Activated T-helper 2 cell treated with anti-CD3 and anti-CD28 coated beads, Interferon-gamma antibody, Interleukin-2, Interleukin-4, amounts not matched to agents 10 μg/mL and 5 μg/mL and 100 μg/mL, durations not matched to agents 14 hours and 24 hours and 36 hours (primary cell): Measurements from ENCODE around the gene JPH2. TPM values are rescaled to one million over a fixed set of nuclear protein-coding genes. Genes with fewer than 3 reads are reported as not detected.

Experiments
- DNase-seq: peaks from one replicate; pipeline ENCODE4 v3.0.0; 2021; ENCODE audit warnings: low spot score
- H3K27ac Mint-ChIP-seq: one replicate; pipeline ENCODE4 v1.8.0; 2021; ENCODE audit warnings: mixed read lengths
- H3K27me3 Mint-ChIP-seq: one replicate; pipeline ENCODE4 v1.8.0; 2021; ENCODE audit warnings: low read depth, mixed read lengths
- H3K36me3 Mint-ChIP-seq: one replicate; pipeline ENCODE4 v1.8.0; 2021; ENCODE audit warnings: low read depth, mixed read lengths
- H3K4me1 Mint-ChIP-seq: one replicate; pipeline ENCODE4 v1.8.0; 2021; ENCODE audit warnings: low read depth, mixed read lengths
- H3K4me3 Mint-ChIP-seq: one replicate; pipeline ENCODE4 v1.8.0; 2021; ENCODE audit warnings: low read depth, mild to moderate bottlenecking, moderate library complexity, mixed read lengths
- H3K9me3 Mint-ChIP-seq: one replicate; pipeline ENCODE4 v1.8.0; 2021; ENCODE audit warnings: mixed read lengths
- intact Hi-C: fragments of 100-400 bp; cut with micrococcal nuclease; formaldehyde crosslinking; loops from one replicate; pipeline ENCODE4 v1.15.1; 2023
- total RNA-seq: library from RNA; stranded (reverse); gene quantifications from 2 replicates; pipeline ENCODE4 v1.2.3, GENCODE V29; 2022

Gene JPH2
- total RNA-seq, 1 donor from 2014 or later, result not detected

DNA sequence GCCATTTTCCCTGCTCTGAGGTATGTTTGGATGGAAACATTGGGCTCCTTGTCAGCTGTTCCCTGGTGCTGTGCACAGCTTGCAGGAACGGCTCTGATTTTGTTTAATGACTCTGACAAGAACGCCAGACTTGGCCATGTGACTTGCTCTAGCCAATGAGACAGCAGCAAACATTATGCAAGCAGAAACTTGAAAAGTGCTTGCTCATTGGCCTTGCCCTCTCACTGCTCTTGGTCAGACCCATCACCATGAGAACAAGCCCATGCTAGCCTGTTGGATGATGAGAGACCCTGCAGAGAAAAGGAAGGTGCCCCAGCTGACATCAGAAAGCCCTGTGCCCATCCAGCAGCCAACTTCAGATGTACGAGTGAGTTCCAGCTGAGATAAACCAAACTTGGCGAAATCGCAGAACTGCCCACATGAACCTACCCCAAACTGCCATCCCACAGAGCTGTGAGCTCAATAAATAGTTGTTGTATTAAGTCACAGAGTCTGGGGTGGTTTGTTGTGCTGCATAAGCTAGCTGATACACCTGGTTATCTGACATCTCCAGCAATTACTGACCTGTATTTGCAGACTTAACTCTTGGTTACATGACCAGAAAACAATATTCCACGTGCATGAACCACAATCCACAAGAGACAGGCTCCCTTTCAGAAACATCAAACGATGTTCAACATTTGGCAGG is 96.9 kb downstream of the JPH2 start:
- Mint-ChIP-seq H3K27ac (no peak overlapping the region), H3K4me3 (no peak overlapping the region), H3K9me3 (no peaks in the 10 kb centered on the region), H3K27me3 (peaks cover 16% of the 10 kb centered on the region), H3K4me1 (peaks cover 4% of the 10 kb centered on the region), H3K36me3 (no peaks in the 10 kb centered on the region)
- DNase-seq, result no peak
- intact Hi-C loops, result loop anchor here (5.0 kb wide), 2 partner anchors 553 to 643 kb away; no protein-coding TSS in a partner anchor

DNA sequence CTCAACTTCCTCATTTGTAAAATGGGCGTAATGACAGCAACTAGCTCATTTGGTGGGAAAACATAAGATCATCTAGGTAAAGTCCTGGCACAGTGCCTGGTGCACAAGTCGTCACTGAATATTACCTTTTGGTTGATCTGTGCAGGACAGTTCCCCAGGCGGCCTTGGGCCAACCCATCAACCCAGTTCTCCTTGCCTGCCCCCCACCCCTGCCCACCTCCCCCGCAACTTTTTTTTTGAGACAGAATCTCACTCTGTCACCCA is 99.2 kb downstream of the JPH2 start:
- intact Hi-C loops, result no loop called here

DNA sequence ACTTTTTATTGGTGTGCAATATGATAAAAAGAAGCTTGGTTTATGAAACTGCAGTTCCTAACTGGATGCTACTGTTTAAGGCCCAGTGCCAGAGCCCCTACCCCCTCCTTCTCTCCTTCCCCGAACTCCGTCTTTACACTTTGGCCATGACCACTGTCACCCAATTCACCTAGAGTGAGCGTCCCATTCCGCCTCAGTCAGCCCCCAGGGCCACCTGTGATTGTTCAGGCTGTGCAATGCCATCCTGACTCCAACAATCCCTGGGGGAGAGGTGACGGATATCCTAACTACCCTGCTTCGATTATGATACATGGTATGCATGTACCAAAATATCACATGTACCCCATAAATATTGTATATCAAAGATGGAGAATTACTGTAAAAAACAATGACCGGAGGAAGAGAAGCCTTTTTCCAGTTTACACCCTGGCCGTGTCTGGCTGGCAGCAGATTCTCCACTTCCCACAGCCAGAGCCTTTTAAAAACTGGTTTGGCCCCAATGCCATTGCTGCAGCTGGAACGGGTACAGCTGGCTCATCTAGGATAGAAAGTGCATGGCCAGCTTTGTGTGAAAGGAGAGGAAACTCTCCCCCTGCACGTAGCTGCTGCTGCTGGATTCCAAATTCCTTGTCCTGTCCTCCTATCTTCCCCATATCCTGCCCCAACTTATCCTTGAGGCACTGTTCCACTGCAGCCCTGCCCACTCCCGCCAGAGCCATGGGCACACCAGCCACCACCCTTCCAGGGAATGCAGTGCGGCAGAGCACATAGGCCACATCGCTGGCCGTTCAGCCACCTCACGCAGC is 99.7 kb downstream of the JPH2 start:
- peaks cover 3% of the 10 kb centered on the region for H3K4me1 Mint-ChIP-seq
- no peaks in the 10 kb centered on the region for H3K36me3 Mint-ChIP-seq
- H3K27ac Mint-ChIP-seq, result no peak overlapping the region
- peaks cover 7% of the 10 kb centered on the region for H3K27me3 Mint-ChIP-seq
- DNase-seq, result no peak
- no peak overlapping the region for H3K4me3 Mint-ChIP-seq
- H3K9me3 Mint-ChIP-seq, result no peaks in the 10 kb centered on the region
- intact Hi-C loops, result no loop called here

More for the DNA sequence above, 99.2 kb downstream of the JPH2 start:
- H3K9me3 Mint-ChIP-seq, result no peaks in the 10 kb centered on the region
- H3K27ac Mint-ChIP-seq, result no peak overlapping the region
- no peaks in the 10 kb centered on the region for H3K36me3 Mint-ChIP-seq
- peaks cover 3% of the 10 kb centered on the region for H3K4me1 Mint-ChIP-seq
- no peak overlapping the region for H3K4me3 Mint-ChIP-seq
- no peak for DNase-seq
- peaks cover 7% of the 10 kb centered on the region for H3K27me3 Mint-ChIP-seq

DNA sequence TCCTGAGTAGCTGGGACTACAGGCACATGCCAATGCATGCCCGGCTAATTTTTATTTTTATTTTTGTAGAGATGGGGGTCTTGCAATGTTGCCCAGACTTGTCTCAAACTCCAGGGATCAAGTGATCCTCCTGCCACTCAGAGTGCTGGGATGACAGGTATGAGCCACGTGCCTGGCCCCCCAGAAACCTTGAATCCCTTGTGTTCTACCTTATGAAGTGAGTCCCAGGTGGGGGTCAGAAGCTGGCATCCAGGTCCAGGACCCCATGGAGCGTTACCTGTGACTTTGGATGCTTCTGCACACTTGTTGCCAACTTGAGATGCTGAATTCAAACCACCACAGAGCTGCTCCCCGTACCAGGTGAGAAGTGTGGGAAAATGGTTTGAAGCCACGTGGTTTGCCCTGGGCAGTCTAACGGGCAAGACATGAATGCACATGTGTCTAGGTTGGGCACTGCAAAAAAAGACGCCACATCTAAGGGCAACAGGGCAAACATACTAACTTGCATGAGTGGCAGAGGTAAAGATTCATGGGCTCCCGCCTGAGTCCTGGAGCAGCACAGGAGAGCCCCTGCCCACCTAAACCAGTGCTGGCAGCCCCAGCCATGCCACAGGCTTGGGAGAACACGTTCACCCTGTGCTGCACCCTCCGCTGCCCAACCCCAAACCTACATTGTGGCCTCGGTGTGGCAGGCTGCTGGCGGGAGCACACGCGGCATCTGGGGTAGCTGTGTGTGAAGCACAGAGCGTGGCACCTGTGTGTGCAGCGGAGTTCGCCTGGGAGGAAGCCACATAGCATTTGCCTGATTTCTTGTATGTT is 101.2 kb downstream of the JPH2 start:
- Mint-ChIP-seq H3K27ac (no peak overlapping the region), H3K4me3 (no peak overlapping the region), H3K27me3 (peaks cover 7% of the 10 kb centered on the region), H3K4me1 (peaks cover 3% of the 10 kb centered on the region), H3K9me3 (no peaks in the 10 kb centered on the region), H3K36me3 (no peaks in the 10 kb centered on the region)
- intact Hi-C loops, result no loop called here
- no peak for DNase-seq

DNA sequence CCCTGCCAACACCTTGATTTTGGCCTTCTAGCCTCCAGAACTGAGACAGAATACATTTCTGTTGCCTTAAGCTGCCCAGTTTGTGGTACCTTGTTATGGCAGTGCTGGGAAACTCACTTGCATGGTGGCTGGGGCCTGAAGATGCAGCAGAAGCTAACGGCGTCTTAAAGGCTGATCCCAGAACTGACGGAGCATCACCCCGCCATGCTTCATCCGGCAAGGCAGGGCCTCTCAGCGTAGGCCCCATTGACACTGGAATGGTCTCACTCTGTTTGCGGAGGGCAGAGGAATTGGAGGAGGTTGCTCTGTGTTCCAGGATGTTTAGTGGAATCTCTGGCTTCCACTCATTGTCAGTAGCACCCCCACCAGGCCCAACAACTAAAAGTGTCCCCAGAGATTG is 102.1 kb downstream of the JPH2 start:
- DNase-seq, result no peak
- no peaks in the 10 kb centered on the region for H3K36me3 Mint-ChIP-seq
- no peaks in the 10 kb centered on the region for H3K9me3 Mint-ChIP-seq
- no peak overlapping the region for H3K4me3 Mint-ChIP-seq
- intact Hi-C loops, result loop anchor here (5.0 kb wide), 1 partner anchor 243 kb away; no protein-coding TSS in a partner anchor
- H3K27me3 Mint-ChIP-seq, result peaks cover 7% of the 10 kb centered on the region
- peaks cover 11% of the 10 kb centered on the region for H3K4me1 Mint-ChIP-seq
- H3K27ac Mint-ChIP-seq, result no peak overlapping the region

DNA sequence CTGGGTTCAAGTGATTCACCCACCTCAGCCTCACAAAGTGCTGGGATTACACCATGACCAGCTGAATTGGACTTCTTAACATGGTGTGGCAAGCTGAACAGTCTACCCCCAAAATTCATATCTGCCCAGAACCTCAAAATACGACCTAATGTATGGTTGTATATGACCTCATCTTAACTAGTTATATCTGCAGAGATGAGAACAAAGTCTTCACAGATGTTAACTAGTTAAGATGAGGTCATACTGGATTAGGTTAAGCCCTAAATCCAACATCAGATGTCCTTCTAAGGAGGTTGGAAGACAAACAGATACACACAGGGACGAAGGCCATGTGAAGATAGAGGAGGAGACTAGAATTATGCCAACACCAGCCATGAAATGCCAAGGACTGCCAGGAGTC is 102.5 kb downstream of the JPH2 start:
- peaks cover 7% of the 10 kb centered on the region for H3K27me3 Mint-ChIP-seq
- no peak for DNase-seq
- no peak overlapping the region for H3K27ac Mint-ChIP-seq
- H3K4me1 Mint-ChIP-seq, result peaks cover 15% of the 10 kb centered on the region
- intact Hi-C loops, result loop anchor here (5.0 kb wide), 1 partner anchor 242 kb away; no protein-coding TSS in a partner anchor
- H3K4me3 Mint-ChIP-seq, result no peak overlapping the region
- H3K9me3 Mint-ChIP-seq, result no peaks in the 10 kb centered on the region
- H3K36me3 Mint-ChIP-seq, result no peaks in the 10 kb centered on the region

DNA sequence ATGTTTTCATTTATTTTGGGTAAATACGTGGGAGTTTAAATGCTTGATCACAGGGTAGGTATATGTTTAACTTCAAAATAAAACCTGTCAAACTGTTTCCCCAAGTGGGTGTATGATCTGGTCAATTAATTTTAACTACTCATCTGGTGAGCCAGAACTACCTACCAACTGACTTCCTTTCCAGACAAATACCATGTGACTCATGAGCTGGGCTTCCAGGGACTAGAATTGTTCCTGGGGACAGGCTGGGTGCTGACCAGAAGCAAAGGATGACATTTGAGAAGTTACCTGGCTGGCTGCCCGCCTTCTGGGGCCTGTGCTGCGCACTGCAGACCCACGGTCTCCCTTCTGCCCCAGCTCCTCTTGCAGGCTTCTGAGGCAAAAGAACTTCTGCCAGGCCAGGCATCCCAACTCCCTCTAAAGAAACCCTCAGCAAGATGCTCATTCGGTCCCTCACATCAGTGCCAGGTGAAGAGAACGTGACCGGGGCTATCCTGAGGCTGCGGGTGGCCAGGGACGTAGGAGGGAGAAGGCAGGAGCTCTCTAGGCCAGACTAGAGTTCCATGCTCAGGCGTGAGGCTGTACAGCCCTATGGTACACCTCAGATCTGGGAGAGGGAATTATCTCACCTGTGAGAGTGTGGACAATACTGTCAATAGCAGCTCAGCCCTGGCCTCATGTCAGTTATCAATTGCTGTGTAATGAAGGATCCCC is 103.6 kb downstream of the JPH2 start:
- H3K36me3 Mint-ChIP-seq, result no peaks in the 10 kb centered on the region
- peaks cover 19% of the 10 kb centered on the region for H3K4me1 Mint-ChIP-seq
- H3K4me3 Mint-ChIP-seq, result no peak overlapping the region
- H3K27ac Mint-ChIP-seq, result no peak overlapping the region
- intact Hi-C loops, result loop anchor here (5.0 kb wide), 1 partner anchor 241 kb away; no protein-coding TSS in a partner anchor
- peaks cover 9% of the 10 kb centered on the region for H3K27me3 Mint-ChIP-seq
- no peaks in the 10 kb centered on the region for H3K9me3 Mint-ChIP-seq
- DNase-seq, result no peak

DNA sequence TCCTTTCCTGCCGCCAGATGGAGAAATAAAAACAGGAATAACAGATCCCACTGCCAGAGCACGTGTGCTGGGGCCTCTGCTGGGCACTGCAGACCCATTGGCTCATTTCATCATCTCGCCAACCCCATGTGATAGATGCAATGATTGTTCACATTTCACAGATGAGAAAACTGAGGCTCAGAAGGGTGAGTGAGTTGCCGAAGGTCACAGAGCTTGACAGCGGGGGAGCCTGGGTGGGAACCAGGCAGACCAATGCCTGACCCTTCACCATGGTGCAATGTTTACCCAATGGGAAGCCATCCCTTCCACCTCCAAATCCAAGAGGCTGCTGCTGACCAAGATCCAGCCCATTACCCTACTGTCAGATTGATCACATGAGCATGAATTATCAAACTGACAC is 105.1 kb downstream of the JPH2 start:
- H3K4me1 Mint-ChIP-seq, result peaks cover 23% of the 10 kb centered on the region
- no peak overlapping the region for H3K4me3 Mint-ChIP-seq
- no peaks in the 10 kb centered on the region for H3K9me3 Mint-ChIP-seq
- H3K27me3 Mint-ChIP-seq, result peaks cover 7% of the 10 kb centered on the region
- DNase-seq, result no peak
- no peaks in the 10 kb centered on the region for H3K36me3 Mint-ChIP-seq
- intact Hi-C loops, result loop anchor here (5.0 kb wide), 1 partner anchor 240 kb away; no protein-coding TSS in a partner anchor
- no peak overlapping the region for H3K27ac Mint-ChIP-seq

DNA sequence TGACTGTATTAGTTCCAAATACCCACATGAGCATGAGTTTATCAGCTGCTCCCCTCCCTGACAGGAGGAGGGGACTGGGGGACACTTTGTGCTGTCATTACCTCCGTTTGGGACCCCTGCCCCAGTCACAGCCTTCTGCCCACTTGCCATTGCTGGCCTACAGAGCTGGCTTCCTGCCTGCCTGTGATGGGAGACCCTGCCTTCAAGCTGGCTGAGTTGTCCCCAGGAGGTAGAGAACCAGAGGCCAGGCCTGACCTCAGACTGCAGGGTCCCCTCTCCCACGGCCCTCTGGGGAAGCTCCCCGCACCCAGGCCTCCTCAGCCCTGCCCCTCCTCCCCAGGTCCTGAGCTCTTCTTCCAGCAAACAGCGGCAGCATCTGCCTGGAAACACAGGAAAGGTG is 105.5 kb downstream of the JPH2 start:
- H3K4me1 Mint-ChIP-seq, result peaks cover 23% of the 10 kb centered on the region
- intact Hi-C loops, result loop anchor here (5.0 kb wide), 1 partner anchor 239 kb away; no protein-coding TSS in a partner anchor
- peaks cover 7% of the 10 kb centered on the region for H3K27me3 Mint-ChIP-seq
- no peak overlapping the region for H3K27ac Mint-ChIP-seq
- no peaks in the 10 kb centered on the region for H3K9me3 Mint-ChIP-seq
- H3K36me3 Mint-ChIP-seq, result no peaks in the 10 kb centered on the region
- no peak for DNase-seq
- H3K4me3 Mint-ChIP-seq, result no peak overlapping the region

DNA sequence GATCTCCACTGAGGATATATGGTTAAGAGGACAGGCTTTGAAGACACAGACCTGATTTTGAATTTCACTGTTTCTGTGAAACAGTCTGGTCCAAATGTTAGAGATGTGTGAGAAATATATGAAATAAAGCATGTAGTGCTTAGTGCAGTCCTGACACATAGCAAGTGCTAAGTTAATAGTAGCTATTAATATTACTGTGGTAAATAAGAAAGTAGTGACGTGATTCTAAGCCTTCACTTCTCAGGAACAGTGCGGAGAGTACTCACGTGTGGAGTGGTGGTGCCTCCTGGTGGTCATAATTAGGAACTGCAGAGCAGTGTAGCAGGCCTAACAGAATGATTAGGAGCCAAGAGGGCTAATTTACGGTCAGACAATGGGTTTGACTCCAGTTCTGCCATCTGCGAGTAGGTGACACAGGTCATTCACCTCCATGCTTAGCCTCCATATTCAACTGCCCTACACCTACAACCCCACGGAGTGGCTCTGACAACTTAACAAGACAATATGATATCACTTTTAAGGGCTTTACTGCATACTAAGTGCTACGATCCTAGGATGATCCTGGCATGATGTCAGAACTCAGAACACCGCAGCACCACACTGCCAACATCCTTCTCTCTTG is 106.2 kb downstream of the JPH2 start:
- intact Hi-C loops, result loop anchor here (1.0 to 5.0 kb wide), 3 partner anchors 24 to 329 kb away; no protein-coding TSS in a partner anchor
- Mint-ChIP-seq H3K36me3 (no peaks in the 10 kb centered on the region), H3K4me1 (peaks cover 23% of the 10 kb centered on the region), H3K4me3 (no peak overlapping the region), H3K27ac (no peak overlapping the region), H3K27me3 (peaks cover 7% of the 10 kb centered on the region), H3K9me3 (no peaks in the 10 kb centered on the region)
- peak; percentile 58 for DNase-seq

DNA sequence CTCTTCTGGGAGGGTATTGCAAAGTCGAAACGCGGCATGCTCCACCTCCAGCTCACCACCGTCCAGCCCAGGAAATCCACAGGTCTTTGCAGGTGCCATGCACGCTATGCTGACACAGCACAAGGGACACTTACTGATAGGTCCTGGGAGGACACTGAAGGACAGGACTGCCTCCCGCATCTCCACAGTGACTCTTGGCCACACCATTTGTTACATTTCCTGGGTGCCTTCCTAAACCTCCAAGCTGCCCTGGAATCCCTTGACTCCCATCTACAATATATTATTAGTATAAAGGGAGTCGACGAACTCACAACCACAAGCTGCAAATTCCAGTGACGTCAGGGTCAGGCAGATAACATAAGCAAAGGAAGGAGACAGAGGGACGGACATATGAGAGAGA is 106.9 kb downstream of the JPH2 start:
- Mint-ChIP-seq H3K36me3 (no peaks in the 10 kb centered on the region), H3K27me3 (peaks cover 12% of the 10 kb centered on the region), H3K4me1 (peaks cover 28% of the 10 kb centered on the region), H3K27ac (no peak overlapping the region), H3K9me3 (no peaks in the 10 kb centered on the region), H3K4me3 (no peak overlapping the region)
- intact Hi-C loops, result loop anchor here (1.0 to 5.0 kb wide), 3 partner anchors 24 to 329 kb away; no protein-coding TSS in a partner anchor
- no peak for DNase-seq

DNA sequence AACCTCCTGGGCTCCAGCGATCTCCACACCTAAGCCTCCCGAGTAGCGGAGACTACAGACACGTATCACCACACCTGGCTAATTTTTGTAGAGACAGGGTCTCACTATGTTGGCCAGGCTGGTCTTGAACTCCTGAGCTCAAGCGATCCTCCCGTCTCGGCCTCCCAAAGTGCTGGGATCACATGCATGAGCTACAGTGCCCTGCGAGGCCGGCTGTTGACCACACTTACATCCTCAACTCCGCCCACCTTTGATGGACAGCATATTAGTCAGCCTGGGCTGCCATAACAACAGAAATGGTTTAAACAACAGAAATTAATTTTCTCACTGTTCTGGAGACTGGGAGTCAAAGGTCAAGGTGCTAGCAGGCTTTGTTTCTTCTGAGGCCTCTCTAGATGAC is 107.7 kb downstream of the JPH2 start:
- peaks cover 36% of the 10 kb centered on the region for H3K4me1 Mint-ChIP-seq
- H3K27me3 Mint-ChIP-seq, result peaks cover 13% of the 10 kb centered on the region
- no peak overlapping the region for H3K4me3 Mint-ChIP-seq
- DNase-seq, result no peak
- H3K9me3 Mint-ChIP-seq, result no peaks in the 10 kb centered on the region
- H3K36me3 Mint-ChIP-seq, result no peaks in the 10 kb centered on the region
- intact Hi-C loops, result no loop called here
- H3K27ac Mint-ChIP-seq, result no peak overlapping the region
